MM.1S (cell line): ENCODE results near the gene ARF1.

Source experiments
- DNase-seq: peaks from one replicate; pipeline ENCODE4 v3.0.0-alpha.2; 2015
- H2AFZ ChIP-seq: fragments of 300-600 bp; sonication (generic); 2 replicates; pipeline ENCODE4 v1.6.0; 2016; ENCODE audit warnings: antibody characterized with exemption, low read length
- H3F3A ChIP-seq: fragments of 300-600 bp; sonication (generic); 2 replicates; pipeline ENCODE4 v1.6.1; 2016; ENCODE audit warnings: mild to moderate bottlenecking, antibody characterized with exemption, low read length, moderate library complexity, mixed read lengths; ENCODE audit not compliant: insufficient read depth
- H3K27ac ChIP-seq: fragments of 300-600 bp; sonication (generic); 2 replicates; pipeline ENCODE4 v1.5.1; 2016; ENCODE audit warnings: mild to moderate bottlenecking, low read length
- H3K27me3 ChIP-seq: fragments of 300-600 bp; sonication (generic); replicated peaks from 2 replicates; pipeline ENCODE4 v1.6.0; 2016; ENCODE audit warnings: low read length; ENCODE audit not compliant: insufficient read depth
- H3K36me3 ChIP-seq: fragments of 300-600 bp; sonication (generic); replicated peaks from 2 replicates; pipeline ENCODE4 v1.6.1; 2016; ENCODE audit warnings: mild to moderate bottlenecking, low read length, mixed read lengths; ENCODE audit not compliant: insufficient read depth
- H3K4me1 ChIP-seq: fragments of 300-600 bp; sonication (generic); 2 replicates; pipeline ENCODE4 v1.6.1; 2016; ENCODE audit warnings: low read length, mixed read lengths
- H3K4me2 ChIP-seq: fragments of 300-600 bp; sonication (generic); 2 replicates; pipeline ENCODE4 v1.6.0; 2016; ENCODE audit warnings: low read depth, low read length
- H3K4me3 ChIP-seq: fragments of 300-600 bp; sonication (generic); 2 replicates; pipeline ENCODE4 v1.5.1; 2016; ENCODE audit warnings: low read length, mixed read lengths
- H3K79me2 ChIP-seq: fragments of 300-600 bp; sonication (generic); 2 replicates; pipeline ENCODE4 v1.6.1; 2016; ENCODE audit warnings: mixed run types, low read length, mixed read lengths
- H3K9ac ChIP-seq: fragments of 300-600 bp; sonication (generic); 2 replicates; pipeline ENCODE4 v1.6.1; 2016; ENCODE audit warnings: low read length, mixed read lengths
- H3K9me2 ChIP-seq: fragments of 300-600 bp; sonication (generic); replicated peaks from 2 replicates; pipeline ENCODE4 v1.6.1; 2016; ENCODE audit warnings: mild to moderate bottlenecking, low read length, mixed read lengths; ENCODE audit not compliant: insufficient read depth
- H3K9me3 ChIP-seq: fragments of 300-600 bp; sonication (generic); replicated peaks from 2 replicates; pipeline ENCODE4 v1.6.1; 2016; ENCODE audit warnings: mild to moderate bottlenecking, low read length, mixed read lengths; ENCODE audit not compliant: insufficient read depth
- H4K20me1 ChIP-seq: fragments of 300-600 bp; sonication (generic); 2 replicates; pipeline ENCODE4 v1.6.1; 2016; ENCODE audit warnings: mild to moderate bottlenecking, low read length, moderate library complexity, mixed read lengths; ENCODE audit not compliant: insufficient read depth
- CTCF ChIP-seq: fragments of 300-600 bp; sonication (generic); IDR thresholded peaks from 2 replicates; pipeline ENCODE4 v1.5.1; 2016; ENCODE audit warnings: antibody characterized with exemption, low read length, mixed read lengths
- EZH2 ChIP-seq: fragments of 300-600 bp; sonication (generic); optimal IDR thresholded peaks from 2 replicates; pipeline ENCODE3; 2017; ENCODE audit warnings: low read depth, mild to moderate bottlenecking, antibody characterized with exemption, low read length, mixed read lengths
- EZH2phosphoT487 ChIP-seq: fragments of 300-600 bp; sonication (generic); IDR thresholded peaks from 2 replicates; pipeline ENCODE4 v1.6.1; 2018; ENCODE audit warnings: antibody characterized with exemption, low read length

ARF1 gene

DNA sequence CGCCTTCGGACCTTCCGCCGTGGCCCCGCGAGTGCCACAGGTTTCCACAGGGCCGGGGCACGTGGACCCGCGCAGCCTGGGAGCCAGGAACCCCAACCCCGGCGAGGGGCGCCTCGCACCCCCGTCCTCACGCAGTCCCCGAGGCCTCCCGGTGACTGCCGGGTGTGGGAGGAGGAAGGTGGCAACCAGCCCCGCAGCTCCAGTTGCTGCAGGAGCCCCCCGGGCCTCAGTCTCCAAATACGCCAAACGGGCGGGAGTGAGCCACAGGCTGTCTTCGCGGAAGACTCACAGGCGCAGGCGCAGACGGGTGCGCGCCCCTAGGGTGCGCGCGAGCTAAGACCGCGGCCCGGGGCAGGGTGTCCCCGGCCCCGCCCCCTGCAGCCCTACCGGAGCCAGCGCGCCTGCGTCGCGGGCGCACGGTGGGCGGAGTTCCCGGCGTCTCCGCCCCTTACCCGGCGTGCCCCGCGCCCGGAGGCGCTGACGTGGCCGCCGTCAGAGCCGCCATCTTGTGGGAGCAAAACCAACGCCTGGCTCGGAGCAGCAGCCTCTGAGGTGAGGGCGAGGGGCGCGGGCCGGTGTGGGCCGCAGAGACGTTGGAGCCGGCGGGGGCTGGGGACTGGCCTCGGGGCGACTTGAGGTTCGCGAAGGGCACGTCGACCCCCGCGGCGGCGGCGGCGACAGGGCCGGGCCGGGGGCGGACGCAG is at the start of gene ARF1:
TSS of gene ARF1 (plus strand) at position 495 of the 704 bp plus-strand sequence. CDS start 14,407 bp downstream, outside the sequence.
- peak; percentile 98 for DNase-seq
- H3K9ac ChIP-seq = peak within 1 kb of the TSS; percentile 100
- no peaks in the 10 kb centered on the region for H3K9me3 ChIP-seq
- H4K20me1 ChIP-seq = peaks cover 35% of the 10 kb centered on the region
- peaks cover 81% of the 10 kb centered on the region for H3K79me2 ChIP-seq
- peak within 1 kb of the TSS; percentile 99 for H3K4me2 ChIP-seq
- H3K36me3 ChIP-seq = no peaks in the 10 kb centered on the region
- H3K9me2 ChIP-seq = no peaks in the 10 kb centered on the region
- peak within 1 kb of the TSS; percentile 91 for H3K27ac ChIP-seq
- H2AFZ ChIP-seq = peak within 1 kb of the TSS; percentile 82
- H3F3A ChIP-seq = peaks cover 43% of the 10 kb centered on the region
- H3K4me3 ChIP-seq = peak within 1 kb of the TSS; percentile 100
- H3K27me3 ChIP-seq = no peaks in the 10 kb centered on the region
- no peak for TF ChIP-seq CTCF
- TF ChIP-seq EZH2 = no peak
- TF ChIP-seq EZH2phosphoT487 = no peak
- peaks cover 39% of the 10 kb centered on the region for H3K4me1 ChIP-seq

DNA sequence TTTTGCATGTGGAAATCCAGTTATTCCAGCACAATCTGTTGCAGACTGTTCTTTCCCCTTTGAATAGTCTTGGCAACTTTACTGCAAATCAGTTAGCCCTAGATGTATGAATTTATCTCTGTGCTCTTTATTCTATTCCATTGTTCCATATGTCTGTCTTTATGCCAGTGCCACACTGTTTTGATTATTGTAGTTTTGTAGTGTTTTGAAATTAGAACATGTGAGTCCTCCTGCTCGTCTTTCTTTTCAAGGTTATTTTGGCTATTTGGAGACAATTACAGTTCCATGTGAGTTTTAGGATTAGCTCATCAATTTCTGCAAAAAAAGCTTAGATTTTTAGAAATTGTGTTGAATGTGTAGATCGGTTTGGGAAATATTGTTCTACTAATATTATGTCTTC is 49.1 kb upstream of the ARF1 start:
- no peaks in the 10 kb centered on the region for H3K36me3 ChIP-seq
- H3K27me3 ChIP-seq = no peaks in the 10 kb centered on the region
- TF ChIP-seq CTCF (no peak), EZH2phosphoT487 (no peak), EZH2 (no peak)
- no peaks in the 10 kb centered on the region for H3K9me3 ChIP-seq
- no peaks in the 10 kb centered on the region for H4K20me1 ChIP-seq
- H2AFZ ChIP-seq = no peak overlapping the region
- no peaks in the 10 kb centered on the region for H3F3A ChIP-seq
- H3K9ac ChIP-seq = no peak overlapping the region
- no peak overlapping the region for H3K4me3 ChIP-seq
- H3K9me2 ChIP-seq = no peaks in the 10 kb centered on the region
- no peaks in the 10 kb centered on the region for H3K79me2 ChIP-seq
- H3K4me2 ChIP-seq = no peak overlapping the region
- H3K4me1 ChIP-seq = no peaks in the 10 kb centered on the region
- H3K27ac ChIP-seq = no peak overlapping the region
- no peak for DNase-seq

- no peaks in the 10 kb centered on the region for H3K27me3 ChIP-seq
Measured at GRCh38 chr1:228034954-228035837, 47.3 kb upstream of the ARF1 start.

More at GRCh38 chr1:228034954-228035837, 47.3 kb upstream of the ARF1 start:
- no peaks in the 10 kb centered on the region for H3F3A ChIP-seq
- H4K20me1 ChIP-seq = no peaks in the 10 kb centered on the region
- H3K4me2 ChIP-seq = no peak overlapping the region
- no peak overlapping the region for H3K4me3 ChIP-seq
- H3K9me3 ChIP-seq = no peaks in the 10 kb centered on the region
- TF ChIP-seq EZH2phosphoT487 (no peak), CTCF (no peak), EZH2 (no peak)
- H3K36me3 ChIP-seq = no peaks in the 10 kb centered on the region
- H3K4me1 ChIP-seq = no peaks in the 10 kb centered on the region
- H3K27ac ChIP-seq = no peak overlapping the region
- H3K79me2 ChIP-seq = no peaks in the 10 kb centered on the region
- no peaks in the 10 kb centered on the region for H3K9me2 ChIP-seq
- H3K9ac ChIP-seq = no peak overlapping the region
- no peak overlapping the region for H2AFZ ChIP-seq
- DNase-seq = no peak
